ENCODE data around the gene MAPK12.

DNA sequence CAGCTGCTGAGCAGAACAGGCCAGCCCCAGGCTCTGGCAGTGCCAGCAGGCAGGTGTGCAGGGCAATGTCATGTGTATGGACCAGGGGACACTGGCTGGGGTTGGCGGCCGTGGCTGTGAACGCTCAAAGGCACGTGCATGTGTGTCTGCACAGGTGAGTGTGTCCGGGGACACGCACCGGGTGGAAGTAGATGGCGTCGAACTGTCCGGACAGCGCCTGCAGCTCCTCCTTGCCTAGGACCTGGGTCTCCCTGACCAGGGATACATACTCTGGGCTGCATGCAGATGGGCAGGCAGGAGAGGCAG, 11.3 kb downstream of the MAPK12 start:
- TF ChIP-seq, protein P1, sequence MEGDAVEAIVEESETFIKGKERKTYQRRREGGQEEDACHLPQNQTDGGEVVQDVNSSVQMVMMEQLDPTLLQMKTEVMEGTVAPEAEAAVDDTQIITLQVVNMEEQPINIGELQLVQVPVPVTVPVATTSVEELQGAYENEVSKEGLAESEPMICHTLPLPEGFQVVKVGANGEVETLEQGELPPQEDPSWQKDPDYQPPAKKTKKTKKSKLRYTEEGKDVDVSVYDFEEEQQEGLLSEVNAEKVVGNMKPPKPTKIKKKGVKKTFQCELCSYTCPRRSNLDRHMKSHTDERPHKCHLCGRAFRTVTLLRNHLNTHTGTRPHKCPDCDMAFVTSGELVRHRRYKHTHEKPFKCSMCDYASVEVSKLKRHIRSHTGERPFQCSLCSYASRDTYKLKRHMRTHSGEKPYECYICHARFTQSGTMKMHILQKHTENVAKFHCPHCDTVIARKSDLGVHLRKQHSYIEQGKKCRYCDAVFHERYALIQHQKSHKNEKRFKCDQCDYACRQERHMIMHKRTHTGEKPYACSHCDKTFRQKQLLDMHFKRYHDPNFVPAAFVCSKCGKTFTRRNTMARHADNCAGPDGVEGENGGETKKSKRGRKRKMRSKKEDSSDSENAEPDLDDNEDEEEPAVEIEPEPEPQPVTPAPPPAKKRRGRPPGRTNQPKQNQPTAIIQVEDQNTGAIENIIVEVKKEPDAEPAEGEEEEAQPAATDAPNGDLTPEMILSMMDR (IDR thresholded peaks at IDR 0.05; ENCODE audit: extremely low read depth in 1 of 2, insufficient read depth in 1 of 2, low read depth in 1 of 2, low read length in 2 of 2): no peak
- TF ChIP-seq GATA2 (IDR thresholded peaks at IDR 0.05; ENCODE audit: insufficient read depth, insufficient read length, low read depth, low read length): no peak

Data from endothelial cell of umbilical vein (primary cell).